Hepatocyte (in vitro differentiated cells): ENCODE results near the gene PRRT4. TPM values are rescaled to one million over a fixed set of nuclear protein-coding genes. Genes with fewer than 3 reads are reported as not detected.

Experiments used
- DNase-seq: peaks from one replicate; pipeline ENCODE4 v3.0.0-alpha.2; 2016; ENCODE audit warnings: low spot score
- H2AFZ ChIP-seq: fragments of 200-600 bp; sonication (generic); 2 replicates; pipeline ENCODE4 v1.6.0; 2016; ENCODE audit warnings: antibody characterized with exemption, mild to moderate bottlenecking
- H3K27ac ChIP-seq: fragments of 200-600 bp; sonication (generic); 2 replicates; pipeline ENCODE4 v1.5.1; 2016; ENCODE audit warnings: mild to moderate bottlenecking
- H3K27me3 ChIP-seq: fragments of 200-600 bp; sonication (generic); 2 replicates; pipeline ENCODE4 v1.6.1; 2016
- H3K36me3 ChIP-seq: fragments of 200-600 bp; sonication (generic); replicated peaks from 2 replicates; pipeline ENCODE4 v1.5.1; 2016; ENCODE audit warnings: low read depth; ENCODE audit not compliant: insufficient read depth
- H3K4me1 ChIP-seq: fragments of 200-600 bp; sonication (generic); 2 replicates; pipeline ENCODE4 v1.5.1; 2016; ENCODE audit warnings: mild to moderate bottlenecking, moderate library complexity; ENCODE audit not compliant: insufficient read depth
- H3K4me2 ChIP-seq: fragments of 200-600 bp; sonication (generic); 2 replicates; pipeline ENCODE4 v1.6.0; 2016
- H3K4me3 ChIP-seq: fragments of 200-600 bp; sonication (generic); 2 replicates; pipeline ENCODE4 v1.5.1; 2016; ENCODE audit warnings: mild to moderate bottlenecking
- H3K79me2 ChIP-seq: fragments of 200-600 bp; sonication (generic); 2 replicates; pipeline ENCODE4 v1.6.0; 2017; ENCODE audit warnings: mild to moderate bottlenecking
- H3K9me2 ChIP-seq: fragments of 200-600 bp; sonication (generic); replicated peaks from 2 replicates; pipeline ENCODE4 v1.6.0; 2017; ENCODE audit warnings: mild to moderate bottlenecking; ENCODE audit not compliant: insufficient read depth
- H3K9me3 ChIP-seq: fragments of 200-600 bp; sonication (generic); 2 replicates; pipeline ENCODE4 v1.5.1; 2016; ENCODE audit warnings: low read depth, mild to moderate bottlenecking
- H4K20me1 ChIP-seq: fragments of 200-600 bp; sonication (generic); 2 replicates; pipeline ENCODE4 v1.6.0; 2016; ENCODE audit warnings: mild to moderate bottlenecking; ENCODE audit not compliant: insufficient read depth, poor library complexity, severe bottlenecking
- CTCF ChIP-seq: fragments of 200-600 bp; sonication (generic); IDR thresholded peaks from 2 replicates; pipeline ENCODE4 v1.5.1; 2016; ENCODE audit warnings: antibody characterized with exemption, mild to moderate bottlenecking; ENCODE audit not compliant: poor library complexity
- EZH2 ChIP-seq: fragments of 200-600 bp; sonication (generic); IDR thresholded peaks from 2 replicates; pipeline ENCODE4 v1.6.1; 2016; ENCODE audit warnings: antibody characterized with exemption, mild to moderate bottlenecking, borderline replicate concordance
- EZH2phosphoT487 ChIP-seq: fragments of 200-600 bp; sonication (generic); IDR thresholded peaks from one replicate; pipeline ENCODE4 v1.6.1; 2018; ENCODE audit warnings: antibody characterized with exemption, mild to moderate bottlenecking, low read depth, moderate library complexity; ENCODE audit not compliant: unreplicated experiment, severe bottlenecking
- WGBS: methylation state at CpG from one replicate; pipeline ENCODE4 v1.1.6; 2016; ENCODE audit warnings: low lambda C conversion rate; ENCODE audit errors: missing lambda C conversion rate; 5-methylcytosine and 5-hydroxymethylcytosine counted together
- polyA plus RNA-seq: library from polyadenylated mRNA; unstranded; fragments of >200 nt; fragmentation: Nextera tagmentation; extraction: Ambion mirVana; gene quantifications from 2 replicates; pipeline ENCODE4 v1.2.1, GENCODE V29; 2016
- total RNA-seq: library from RNA; depleted of rRNA; stranded (reverse); fragments of >200 nt; gene quantifications from 2 replicates; pipeline ENCODE4 v1.2.3, GENCODE V29; 2014

Gene PRRT4
- total and polyA plus RNA-seq, 2 experiments from 2014 or later: 2.2 to 4.1 TPM

DNA sequence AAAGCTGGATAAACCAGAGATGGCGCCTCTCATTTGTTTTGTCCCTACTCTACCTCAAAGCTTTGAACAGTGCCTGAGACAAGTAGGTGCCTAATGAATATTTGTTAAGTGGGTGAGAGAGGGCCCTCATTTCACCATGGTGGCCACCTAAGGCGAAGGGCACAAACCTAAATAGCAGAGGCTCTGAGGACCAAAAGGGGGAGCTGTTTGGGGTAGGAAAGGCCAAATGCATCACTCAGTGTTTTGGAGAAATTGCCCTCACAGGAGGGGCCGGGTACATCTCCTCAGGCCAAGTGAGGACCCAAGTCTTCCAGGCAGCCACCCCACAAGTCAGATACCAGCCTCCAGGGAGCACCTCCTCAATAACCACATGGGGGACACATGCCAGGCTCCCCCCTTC, 34.3 kb upstream of the PRRT4 start:
- Histone ChIP-seq H3K79me2 (no peaks in the 10 kb centered on the region), H3K4me3 (no peak overlapping the region), H3K27me3 (no peaks in the 10 kb centered on the region), H3K36me3 (no peaks in the 10 kb centered on the region), H4K20me1 (no peaks in the 10 kb centered on the region), H3K4me1 (no peaks in the 10 kb centered on the region), H2AFZ (no peak overlapping the region), H3K9me3 (no peaks in the 10 kb centered on the region), H3K27ac (no peak overlapping the region), H3K9me2 (no peaks in the 10 kb centered on the region), H3K4me2 (no peak overlapping the region)
- no peak for DNase-seq
- WGBS: 93% methylated on average over 3 of the region's 3 CpGs
- TF ChIP-seq EZH2 (no peak), CTCF (no peak), EZH2phosphoT487 (no peak)

GRCh38 chr7:128394904-128395496, 33.5 kb upstream of the PRRT4 start:
- Histone ChIP-seq H3K4me1 (no peaks in the 10 kb centered on the region), H3K27ac (no peak overlapping the region), H3K4me3 (no peak overlapping the region), H2AFZ (no peak overlapping the region), H3K9me2 (no peaks in the 10 kb centered on the region), H3K36me3 (no peaks in the 10 kb centered on the region), H3K4me2 (no peak overlapping the region), H4K20me1 (no peaks in the 10 kb centered on the region), H3K27me3 (no peaks in the 10 kb centered on the region), H3K79me2 (no peaks in the 10 kb centered on the region), H3K9me3 (no peaks in the 10 kb centered on the region)
- no peak for DNase-seq
- TF ChIP-seq EZH2 (no peak), CTCF (no peak), EZH2phosphoT487 (no peak)
- 95% methylated on average over 16 of the region's 16 CpGs for WGBS

GRCh38 chr7:128393526-128394330, 32.2 kb upstream of the PRRT4 start:
- Histone ChIP-seq H3K9me3 (no peaks in the 10 kb centered on the region), H2AFZ (no peak overlapping the region), H3K36me3 (no peaks in the 10 kb centered on the region), H3K4me3 (no peak overlapping the region), H4K20me1 (no peaks in the 10 kb centered on the region), H3K4me2 (no peak overlapping the region), H3K9me2 (no peaks in the 10 kb centered on the region), H3K4me1 (no peaks in the 10 kb centered on the region), H3K27me3 (no peaks in the 10 kb centered on the region), H3K79me2 (no peaks in the 10 kb centered on the region), H3K27ac (no peak overlapping the region)
- TF ChIP-seq EZH2 (no peak), EZH2phosphoT487 (no peak), CTCF (no peak)
- WGBS: 96% methylated on average over 22 of the region's 23 CpGs
- DNase-seq: no peak
